Ovary (tissue), 9 donors: ENCODE measurements around the gene TTC7B. TPM values are rescaled to one million over a fixed set of nuclear protein-coding genes. Genes with fewer than 3 reads are reported as not detected.

Source experiments
- DNase-seq, 5 donors: peaks; one replicate each; pipeline ENCODE4 v3.0.0-alpha.2; 2019 to 2020
- H3K27ac ChIP-seq, 2 donors: fragments of 200-600 bp; one replicate each; pipeline versions ENCODE4 v1.5.1 to v1.8.0; 2019 to 2022
- H3K27me3 ChIP-seq: fragments of 200-600 bp; one replicate; pipeline ENCODE4 v1.8.0; 2022
- H3K36me3 ChIP-seq: fragments of 200-600 bp; sonication (generic); one replicate; pipeline ENCODE4 v1.5.1; 2019
- H3K4me1 ChIP-seq: one replicate; pipeline ENCODE4 v1.8.1; 2013; ENCODE audit warnings: mild to moderate bottlenecking, moderate library complexity; ENCODE audit not compliant: insufficient read depth
- H3K4me3 ChIP-seq: fragments of 200-600 bp; sonication (generic); one replicate; pipeline ENCODE4 v1.5.1; 2017
- H3K9me3 ChIP-seq, 2 donors: fragments of 200-600 bp in 1 of 2; sonication (generic) in 1 of 2; one replicate each; pipeline versions ENCODE4 v1.5.1 to v1.8.1; 2013 to 2019; ENCODE audit warnings: mild to moderate bottlenecking in 1 of 2, moderate library complexity in 1 of 2
- CTCF ChIP-seq, 3 donors: fragments of 450-650 bp in 2 of 3; fragments of 200-600 bp in 1 of 3; IDR thresholded peaks; one replicate each; pipeline versions ENCODE4 v1.5.1 to v1.8.0; 2016 to 2022; ENCODE audit warnings: antibody characterized with exemption in 3 of 3, mild to moderate bottlenecking in 1 of 3
- EP300 ChIP-seq: sonication (generic); formaldehyde crosslinking; IDR thresholded peaks from one replicate; pipeline ENCODE4 v1.6.1; 2017; ENCODE audit warnings: antibody characterized with exemption
- POLR2A ChIP-seq: fragments of 450-650 bp; IDR thresholded peaks from one replicate; pipeline ENCODE4 v1.6.1; 2017; ENCODE audit warnings: antibody characterized with exemption, mild to moderate bottlenecking, moderate library complexity
- WGBS, 3 donors: extraction: QIAGEN DNeasy Blood & Tissue Kit in 1 of 3; methylation state at CpG; one replicate each; pipeline versions ENCODE4 v1.1.5 to v1.1.7; 2013 to 2017; 5-methylcytosine and 5-hydroxymethylcytosine counted together
- intact Hi-C, 4 donors: fragments of 100-400 bp; cut with DNase I; formaldehyde crosslinking; loops; one replicate each; pipeline versions ENCODE4 v1.11.0 to v1.15.1; 2022 to 2023
- polyA plus RNA-seq, 2 donors: library from polyadenylated mRNA; stranded (reverse); fragments of 200-250 nt in 1 of 2; fragments of 350-450 nt in 1 of 2; fragmentation: Illumina TruSeq in 1 of 2; extraction: RNeasy Lipid Tissue Mini Kit (QIAGEN cat#74804) in 1 of 2; gene quantifications; one replicate each; pipeline ENCODE4 v1.2.3, GENCODE V29; 2013 to 2014
- total RNA-seq, 7 donors: library from RNA; depleted of rRNA in 2 of 7; stranded (reverse); fragments of >200 nt in 2 of 7; fragmentation: NEBNext Ultra II Directional in 3 of 7; extraction: Animal tissue kit (Norgen Biotek cat#: 25700) in 3 of 7; gene quantifications; one replicate each; pipeline versions ENCODE4 v1.1.0 to v1.2.4, GENCODE V29; 2016 to 2023
- donor health status: DM: no; HTN: no; CAD: no; lungs with moderate emphysema.
- donor health status: DM: no; HTN: no; CAD: no.
- donor health status: Bipolar disorder and iron deficiency.
- donor health status: DM: yes; HTN: yes; CAD: no.
- donor health status: DM: no; HTN: no; CAD: no.
- donor health status: DM: yes; HTN: yes; CAD: no.

TTC7B gene
- total and polyA plus RNA-seq, 9 donors: 18.2 to 39.5 (median 34.2) TPM

GRCh38 chr14:90676356-90676755, 139.9 kb downstream of the TTC7B start:
- Histone ChIP-seq H3K4me3 (no peak overlapping the region), H3K4me1 (no peaks in the 10 kb centered on the region), H3K27me3 (no peaks in the 10 kb centered on the region), H3K36me3 (no peaks in the 10 kb centered on the region), H3K9me3 (no peaks in the 10 kb centered on the region), H3K27ac (no peak overlapping the region)
- TF ChIP-seq CTCF (IDR thresholded peaks at IDR 0.05) (no peak), POLR2A (no peak), EP300 (no peak)
- WGBS, 3 donors: 83 to 99% (median 95%) methylated on average over 7 of the region's 7 CpGs
- intact Hi-C loops: no loop called here
- no peak for DNase-seq

GRCh38 chr14:90675399-90675798, 140.8 kb downstream of the TTC7B start:
- no peaks in the 10 kb centered on the region for H3K4me1 ChIP-seq
- no peak overlapping the region for H3K27ac ChIP-seq

GRCh38 chr14:90674716-90675115, 141.5 kb downstream of the TTC7B start:
- Histone ChIP-seq H3K9me3 (no peaks in the 10 kb centered on the region), H3K4me1 (no peaks in the 10 kb centered on the region), H3K27ac (no peak overlapping the region), H3K27me3 (no peaks in the 10 kb centered on the region), H3K36me3 (no peaks in the 10 kb centered on the region), H3K4me3 (no peak overlapping the region)
- 81 to 93% (median 86%) methylated on average over 5 of the region's 5 CpGs for WGBS, 3 donors
- DNase-seq: no peak
- intact Hi-C loops: no loop called here
- no peak for TF ChIP-seq CTCF (IDR thresholded peaks at IDR 0.05)
- TF ChIP-seq POLR2A: no peak
- no peak for TF ChIP-seq EP300

More at GRCh38 chr14:90675399-90675798, 140.8 kb downstream of the TTC7B start:
- no peak for DNase-seq
- TF ChIP-seq EP300: no peak
- no peak for TF ChIP-seq CTCF (IDR thresholded peaks at IDR 0.05)
- TF ChIP-seq POLR2A: no peak
- intact Hi-C loops: no loop called here
- 69 to 77% (median 71%) methylated on average over 7 of the region's 7 CpGs for WGBS, 3 donors
- Histone ChIP-seq H3K27me3 (no peaks in the 10 kb centered on the region), H3K4me3 (no peak overlapping the region), H3K9me3 (no peaks in the 10 kb centered on the region), H3K36me3 (no peaks in the 10 kb centered on the region)

- Histone ChIP-seq H3K27me3 (no peaks in the 10 kb centered on the region), H3K27ac (no peak overlapping the region), H3K36me3 (no peaks in the 10 kb centered on the region), H3K9me3 (no peaks in the 10 kb centered on the region), H3K4me3 (no peak overlapping the region), H3K4me1 (no peaks in the 10 kb centered on the region)
- WGBS, 3 donors: 85 to 95% (median 88%) methylated on average over 8 of the region's 8 CpGs
- no peak for DNase-seq
- intact Hi-C loops: no loop called here
- TF ChIP-seq POLR2A (no peak), CTCF (IDR thresholded peaks at IDR 0.05) (no peak), EP300 (no peak)
Measured at GRCh38 chr14:90674043-90674670, 142.1 kb downstream of the TTC7B start.
